Measurements from ENCODE around the gene OLAH.

GRCh38 chr10:15118615-15119014, 74.9 kb downstream of the OLAH start:
- TF ChIP-seq CTCF (IDR thresholded peaks at IDR 0.05; ENCODE audit: low read depth, low read length), result no peak
- no peak for TF ChIP-seq EZH2phosphoT487 (IDR thresholded peaks at IDR 0.05; ENCODE audit: low read depth)
